Epithelial cell of esophagus (primary cell): ENCODE results near the gene PANK4.

Source experiments
- DNase-seq: peaks from one replicate; pipeline ENCODE4 v3.0.0; 2010; ENCODE audit warnings: low read depth
- H3K4me3 ChIP-seq: 2 replicates; pipeline ENCODE4 v1.5.1; 2011; ENCODE audit warnings: mild to moderate bottlenecking, low read length, control low read depth
- CTCF ChIP-seq: IDR thresholded peaks from 2 replicates; pipeline ENCODE4 v1.5.1; 2011; ENCODE audit warnings: low read depth, mild to moderate bottlenecking, low read length, control low read depth, inconsistent platforms; ENCODE audit not compliant: insufficient read depth; ENCODE audit errors: missing control alignments

The PANK4 gene

DNA sequence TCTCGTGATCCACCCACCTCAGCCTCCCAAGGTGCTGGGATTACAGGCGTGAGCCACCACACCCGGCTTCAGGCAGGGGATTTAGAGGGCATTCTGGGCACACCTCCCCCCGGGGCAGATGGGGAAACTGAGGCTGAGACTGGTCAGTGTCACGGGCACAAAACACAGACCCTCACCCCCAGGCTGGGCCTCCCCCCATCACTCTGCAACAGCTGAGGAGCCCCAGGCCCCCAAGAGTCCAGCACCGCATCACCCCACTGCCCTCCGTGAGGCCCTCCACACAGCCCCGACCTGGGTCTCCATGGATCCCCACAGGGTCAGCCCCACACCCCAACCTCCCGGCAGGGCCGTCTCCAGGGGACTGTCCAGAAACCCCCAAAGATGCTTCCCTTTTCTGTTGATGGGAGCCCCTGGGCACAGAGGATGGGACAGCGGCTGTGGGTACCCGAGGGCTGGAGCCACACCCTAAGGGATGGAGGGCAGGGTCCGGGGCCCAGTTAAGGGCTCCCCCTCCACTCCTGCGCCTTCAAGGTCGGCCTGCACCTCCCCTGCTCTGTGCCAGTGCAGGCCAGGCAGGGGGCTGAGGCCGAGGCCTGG, 40.8 kb upstream of the PANK4 start:
- no peak overlapping the region for H3K4me3 ChIP-seq
- DNase-seq, result no peak
- no peak for TF ChIP-seq CTCF

DNA sequence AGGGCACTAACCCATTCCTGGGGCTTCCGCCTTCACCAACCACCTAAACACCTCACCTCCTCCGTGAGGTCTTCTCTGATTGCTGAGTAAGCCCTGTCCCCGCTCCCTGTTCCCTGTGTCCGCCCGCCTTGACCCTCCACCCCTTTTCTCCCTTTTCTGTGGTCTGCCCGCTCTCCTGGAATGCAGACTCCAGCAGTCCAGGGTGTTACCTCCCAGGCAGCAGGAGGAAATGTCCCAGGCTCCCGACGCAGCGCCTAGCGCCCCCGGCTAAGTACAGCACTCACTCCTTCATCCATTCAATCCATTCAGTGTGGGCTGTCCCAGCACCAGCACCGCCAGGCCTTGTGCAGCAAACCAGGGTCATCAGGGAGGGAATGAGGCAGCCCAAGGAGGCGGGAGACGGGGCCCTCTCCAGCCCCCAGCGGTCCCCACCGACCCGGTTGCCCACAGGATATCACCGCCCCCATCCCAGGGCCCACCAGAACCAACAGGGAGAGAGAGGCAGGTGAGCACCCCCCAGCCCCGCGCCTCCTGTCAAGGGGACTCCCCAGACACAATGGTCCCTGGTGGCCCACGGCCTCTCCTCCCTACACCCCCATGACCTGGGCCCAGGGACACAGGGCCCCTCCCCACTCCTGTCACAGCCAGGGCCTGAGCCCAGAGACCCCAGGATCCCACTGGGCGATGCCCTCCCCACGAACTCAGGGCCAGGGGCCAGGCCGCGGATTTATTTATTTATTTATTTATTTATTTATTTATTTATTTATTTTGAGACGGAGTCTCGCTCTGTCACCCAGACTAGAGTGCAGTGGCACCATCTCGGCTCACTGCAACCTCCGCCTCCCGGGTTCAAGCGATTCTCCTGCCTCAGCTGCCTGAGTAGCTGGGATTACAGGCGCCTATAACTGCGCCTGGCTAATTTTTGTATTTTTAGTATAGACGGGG, 40.0 kb upstream of the PANK4 start:
- DNase-seq, result no peak
- TF ChIP-seq CTCF, result no peak

DNA sequence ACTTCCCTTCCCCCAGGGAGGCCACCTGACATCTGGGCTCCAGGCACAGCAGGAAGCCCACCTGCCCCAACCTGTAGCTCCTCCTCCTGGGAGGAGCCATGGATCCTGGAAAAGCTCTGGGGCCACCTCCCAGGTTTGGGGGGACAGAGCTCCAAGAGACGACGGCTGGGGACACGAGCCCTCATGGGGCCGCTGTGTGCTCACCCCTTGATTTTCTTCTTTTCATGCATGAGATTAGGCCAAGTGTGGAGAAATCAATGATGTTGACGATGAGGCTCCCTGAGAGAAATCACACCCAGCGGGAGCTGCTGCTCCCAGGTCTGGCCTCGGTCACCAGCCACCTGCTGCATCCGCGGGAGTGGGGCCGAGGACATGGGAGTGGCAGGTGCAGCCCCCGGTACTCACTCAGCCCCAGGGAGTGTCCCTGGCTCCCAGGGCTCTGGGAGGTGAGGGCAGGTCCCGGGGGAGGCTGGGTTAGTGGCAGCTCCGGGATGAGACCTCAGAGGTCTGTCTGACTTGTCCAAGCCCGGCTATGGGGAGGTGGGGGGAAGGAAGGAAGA, 38.5 kb upstream of the PANK4 start:
- DNase-seq, result no peak
- H3K4me3 ChIP-seq, result no peak overlapping the region
- no peak for TF ChIP-seq CTCF

More for the DNA sequence above, 40.0 kb upstream of the PANK4 start:
- H3K4me3 ChIP-seq, result no peak overlapping the region

DNA sequence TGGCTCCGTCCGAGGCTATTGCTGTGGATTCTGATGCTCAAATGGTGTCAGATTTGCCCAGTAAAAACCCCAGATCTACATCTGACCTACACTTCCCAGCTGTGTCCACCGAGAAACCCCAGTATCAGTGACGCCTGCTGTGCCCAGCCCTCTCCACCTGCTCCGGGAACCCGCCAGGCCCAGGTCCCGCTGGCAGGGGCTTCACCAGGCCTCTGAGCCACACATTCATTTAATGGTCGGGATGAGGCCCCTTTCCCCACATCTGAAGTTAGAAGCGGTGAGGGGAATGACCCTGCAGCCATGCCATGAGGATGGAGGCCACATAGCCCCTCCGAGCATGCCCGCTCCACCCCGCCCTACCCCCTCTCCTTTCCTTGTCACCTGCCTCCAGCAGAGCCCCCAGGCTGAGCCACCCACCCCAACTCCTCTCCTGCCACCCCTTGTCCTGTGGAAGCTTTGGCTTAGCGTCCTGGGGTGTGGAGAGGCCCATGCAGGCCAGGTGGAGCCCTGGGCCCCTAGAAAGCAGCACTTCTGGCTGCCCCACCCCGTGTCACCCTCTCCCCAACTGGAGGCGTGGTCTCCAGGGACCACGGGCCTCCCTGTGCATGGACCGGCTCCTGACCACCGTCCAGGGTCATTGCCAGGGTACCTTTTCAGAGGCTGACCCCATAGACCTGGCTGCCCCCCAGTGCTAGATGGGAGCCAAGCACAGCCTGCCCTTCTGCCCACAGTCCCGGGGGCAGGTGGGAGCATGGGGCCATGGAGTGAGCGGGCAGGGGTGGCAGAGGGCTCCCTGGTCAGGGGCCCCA, 37.8 kb upstream of the PANK4 start:
- no peak for TF ChIP-seq CTCF
- H3K4me3 ChIP-seq, result no peak overlapping the region
- DNase-seq, result no peak

DNA sequence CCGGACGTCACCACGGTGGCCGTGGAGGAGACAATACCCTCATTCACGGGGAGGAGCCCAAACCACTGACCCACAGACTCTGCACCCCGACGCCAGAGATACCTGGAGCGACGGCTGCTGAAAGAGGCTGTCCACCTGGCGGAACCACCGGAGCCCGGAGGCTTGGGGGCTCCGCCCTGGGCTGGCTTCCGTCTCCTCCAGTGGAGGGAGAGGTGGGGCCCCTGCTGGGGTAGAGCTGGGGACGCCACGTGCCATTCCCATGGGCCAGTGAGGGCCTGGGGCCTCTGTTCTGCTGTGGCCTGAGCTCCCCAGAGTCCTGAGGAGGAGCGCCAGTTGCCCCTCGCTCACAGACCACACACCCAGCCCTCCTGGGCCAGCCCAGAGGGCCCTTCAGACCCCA, 36.8 kb upstream of the PANK4 start:
- no peak for DNase-seq
- no peak for TF ChIP-seq CTCF
- no peak overlapping the region for H3K4me3 ChIP-seq
